GM10266 (cell line): ENCODE data around the gene PDSS2.

Experiments
- DNase-seq: peaks from one replicate; pipeline ENCODE4 v3.0.0; 2012; ENCODE audit errors: extremely low spot score
- TF ChIP-seq, protein P1 (sequence below): IDR thresholded peaks from 2 replicates; pipeline ENCODE4 v1.5.1; 2012; ENCODE audit warnings: mild to moderate bottlenecking, low read depth; ENCODE audit not compliant: control insufficient read depth, insufficient read depth; ENCODE audit errors: missing control alignments

PDSS2 gene

DNA sequence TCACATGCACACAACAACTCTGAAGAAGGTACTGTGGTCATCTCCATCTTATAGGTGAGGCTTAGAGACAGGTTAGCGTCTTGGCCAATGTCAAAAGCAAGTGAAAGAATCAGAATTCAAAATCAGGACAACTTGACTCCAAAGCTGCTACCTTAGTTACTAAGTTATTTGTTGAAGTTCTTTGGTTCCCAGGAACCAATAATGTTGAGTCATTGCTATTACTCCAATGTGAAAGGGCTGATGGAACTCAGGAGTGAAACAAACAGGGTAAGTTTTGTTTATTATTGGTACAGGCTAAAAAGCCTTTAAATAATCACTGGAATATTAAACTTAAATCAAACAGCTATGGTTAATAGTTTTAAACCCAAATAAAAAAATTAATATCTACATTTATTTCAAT is 111.1 kb downstream of the PDSS2 start:
- TF ChIP-seq, protein P1, sequence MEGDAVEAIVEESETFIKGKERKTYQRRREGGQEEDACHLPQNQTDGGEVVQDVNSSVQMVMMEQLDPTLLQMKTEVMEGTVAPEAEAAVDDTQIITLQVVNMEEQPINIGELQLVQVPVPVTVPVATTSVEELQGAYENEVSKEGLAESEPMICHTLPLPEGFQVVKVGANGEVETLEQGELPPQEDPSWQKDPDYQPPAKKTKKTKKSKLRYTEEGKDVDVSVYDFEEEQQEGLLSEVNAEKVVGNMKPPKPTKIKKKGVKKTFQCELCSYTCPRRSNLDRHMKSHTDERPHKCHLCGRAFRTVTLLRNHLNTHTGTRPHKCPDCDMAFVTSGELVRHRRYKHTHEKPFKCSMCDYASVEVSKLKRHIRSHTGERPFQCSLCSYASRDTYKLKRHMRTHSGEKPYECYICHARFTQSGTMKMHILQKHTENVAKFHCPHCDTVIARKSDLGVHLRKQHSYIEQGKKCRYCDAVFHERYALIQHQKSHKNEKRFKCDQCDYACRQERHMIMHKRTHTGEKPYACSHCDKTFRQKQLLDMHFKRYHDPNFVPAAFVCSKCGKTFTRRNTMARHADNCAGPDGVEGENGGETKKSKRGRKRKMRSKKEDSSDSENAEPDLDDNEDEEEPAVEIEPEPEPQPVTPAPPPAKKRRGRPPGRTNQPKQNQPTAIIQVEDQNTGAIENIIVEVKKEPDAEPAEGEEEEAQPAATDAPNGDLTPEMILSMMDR = no peak

DNA sequence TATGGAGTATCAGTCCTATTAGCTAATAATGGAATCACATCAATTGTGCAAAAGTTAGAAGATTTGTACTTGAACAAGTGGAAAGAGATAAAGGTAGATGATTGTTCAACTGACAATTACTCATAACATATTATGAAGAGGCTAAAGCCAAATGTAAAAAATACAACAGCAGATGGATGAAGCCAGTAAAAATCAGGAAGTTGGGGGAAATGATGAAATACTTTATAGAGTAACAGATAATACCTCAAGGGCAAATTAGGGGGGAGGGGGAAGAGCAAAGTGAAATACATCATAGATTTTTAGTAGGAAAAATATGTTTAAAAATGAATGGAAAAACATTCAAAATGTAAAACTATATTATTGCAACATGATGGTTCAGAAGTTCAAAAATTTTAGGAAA is 114.0 kb downstream of the PDSS2 start:
- DNase-seq = no peak
- TF ChIP-seq, protein P1 = no peak

More for the DNA sequence above, 111.1 kb downstream of the PDSS2 start:
- DNase-seq = no peak

DNA sequence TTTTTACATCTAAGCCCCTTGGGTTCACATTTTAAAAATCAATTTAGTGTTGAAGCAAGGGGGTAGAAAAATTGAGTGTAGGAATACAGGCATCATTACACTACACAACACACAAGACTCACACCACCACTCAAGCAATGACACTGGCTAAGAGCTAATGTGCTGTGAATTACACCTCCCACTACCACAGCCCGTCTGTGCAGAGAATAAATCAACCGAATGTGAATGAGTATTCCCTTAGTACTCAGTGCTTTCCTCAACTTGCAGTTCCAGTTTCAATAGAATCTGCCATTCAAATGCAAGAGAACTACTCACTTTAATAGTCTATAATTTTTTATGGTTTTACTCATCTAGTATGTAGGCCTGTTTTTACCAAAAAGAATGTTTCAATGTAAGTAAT is 114.4 kb downstream of the PDSS2 start:
- TF ChIP-seq, protein P1 = no peak

DNA sequence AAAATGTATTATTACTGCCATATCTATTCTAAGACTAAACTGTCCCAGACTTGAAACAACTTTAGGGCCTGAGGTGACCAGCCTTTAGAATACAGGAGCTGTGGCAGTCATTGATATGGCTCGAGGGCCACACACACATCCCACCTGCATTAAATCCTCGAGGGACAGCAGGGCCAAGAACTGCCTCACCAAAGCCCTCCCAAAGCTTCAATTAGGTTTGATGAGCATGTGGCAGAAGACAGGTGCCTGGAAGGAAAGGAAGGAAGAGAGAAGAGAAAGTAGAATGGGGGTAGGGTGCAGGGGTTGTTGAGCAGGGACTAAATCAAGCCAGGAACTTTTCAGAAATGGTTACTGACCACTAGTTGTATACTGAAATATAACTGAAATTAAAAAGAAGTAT is 115.0 kb downstream of the PDSS2 start:
- TF ChIP-seq, protein P1 = no peak

More for the DNA sequence above, 114.4 kb downstream of the PDSS2 start:
- DNase-seq = no peak

DNA sequence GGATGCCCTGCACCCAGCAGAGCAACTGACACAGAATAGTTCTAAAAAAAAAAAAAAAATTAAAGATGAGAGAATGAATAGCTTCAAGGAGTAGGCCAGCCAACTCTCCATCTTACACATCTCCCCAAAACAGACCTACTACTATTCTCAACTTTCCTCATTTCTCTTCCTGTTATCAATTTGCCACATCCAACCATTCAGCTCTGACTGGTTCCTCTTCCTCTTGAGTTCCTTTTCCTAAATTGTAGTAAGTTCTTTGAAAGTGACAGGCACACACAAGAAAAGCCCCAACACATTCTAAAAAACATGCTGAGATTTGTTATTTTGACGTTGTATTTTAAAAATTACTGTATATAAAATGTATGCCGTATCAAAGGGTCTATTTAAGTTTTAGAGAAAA is 117.2 kb downstream of the PDSS2 start:
- TF ChIP-seq, protein P1 = no peak
- DNase-seq = no peak

More for the DNA sequence above, 115.0 kb downstream of the PDSS2 start:
- DNase-seq = no peak

DNA sequence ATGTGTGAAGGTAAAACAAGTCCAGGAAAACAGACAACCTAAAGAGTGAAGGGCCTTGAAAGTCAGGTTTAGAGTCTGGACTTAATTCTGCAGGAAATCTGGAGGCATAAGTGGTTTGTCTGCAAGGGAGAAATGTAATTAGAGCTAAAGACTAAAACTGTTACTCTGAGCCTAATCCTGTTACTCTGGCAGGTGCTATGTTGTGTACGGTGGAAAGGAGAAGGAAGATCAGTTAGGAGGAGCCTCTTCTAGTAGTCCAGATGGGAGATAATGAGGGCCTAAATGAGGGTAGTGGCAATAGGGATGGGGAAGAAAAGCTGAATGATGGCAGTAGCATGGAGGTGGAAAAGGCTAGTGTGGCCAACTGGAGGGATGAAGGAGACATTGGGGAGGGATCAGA is 118.5 kb downstream of the PDSS2 start:
- TF ChIP-seq, protein P1 = no peak
- no peak for DNase-seq

DNA sequence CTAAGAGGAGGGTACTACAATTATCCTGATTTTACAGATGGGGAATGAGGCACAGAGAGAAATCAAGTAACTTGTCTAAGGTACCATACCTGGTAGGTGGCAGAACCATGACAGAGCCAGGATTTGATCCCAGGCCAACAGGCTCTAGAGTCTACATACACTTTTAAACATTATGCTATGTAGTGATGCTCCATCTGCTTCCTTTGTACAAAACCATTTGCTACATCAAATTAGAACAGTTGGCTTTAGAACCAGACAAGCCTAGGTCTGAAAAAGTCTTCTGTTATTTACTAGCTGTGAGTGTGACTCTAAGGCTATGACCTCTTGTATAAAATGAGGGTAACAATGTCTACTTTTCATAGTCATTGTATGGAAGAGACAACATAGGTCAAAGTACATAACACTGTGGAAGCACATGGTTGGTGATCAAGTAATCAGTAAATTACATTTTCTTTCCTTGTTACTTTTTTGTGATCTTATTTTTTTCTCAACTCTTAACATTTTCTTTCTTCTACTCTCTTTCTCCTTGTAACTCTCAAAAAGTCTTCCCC is 122.1 kb downstream of the PDSS2 start:
- no peak for DNase-seq
- TF ChIP-seq, protein P1 = no peak
